GM19467 (cell line): ENCODE data around the gene MYADM.
"Not testable (repeated sequence)": the region's sequence is repeated elsewhere in the genome, so short reads cannot be mapped to it uniquely, and the experiment has no call there.

Experiments used
- ATAC-seq: cut with Tn5 transposase; IDR thresholded peaks from one replicate; pipeline ENCODE4 v1.9.1; 2021; ENCODE audit warnings: mild to moderate bottlenecking, moderate library complexity; ENCODE audit not compliant: unreplicated experiment

MYADM gene

DNA sequence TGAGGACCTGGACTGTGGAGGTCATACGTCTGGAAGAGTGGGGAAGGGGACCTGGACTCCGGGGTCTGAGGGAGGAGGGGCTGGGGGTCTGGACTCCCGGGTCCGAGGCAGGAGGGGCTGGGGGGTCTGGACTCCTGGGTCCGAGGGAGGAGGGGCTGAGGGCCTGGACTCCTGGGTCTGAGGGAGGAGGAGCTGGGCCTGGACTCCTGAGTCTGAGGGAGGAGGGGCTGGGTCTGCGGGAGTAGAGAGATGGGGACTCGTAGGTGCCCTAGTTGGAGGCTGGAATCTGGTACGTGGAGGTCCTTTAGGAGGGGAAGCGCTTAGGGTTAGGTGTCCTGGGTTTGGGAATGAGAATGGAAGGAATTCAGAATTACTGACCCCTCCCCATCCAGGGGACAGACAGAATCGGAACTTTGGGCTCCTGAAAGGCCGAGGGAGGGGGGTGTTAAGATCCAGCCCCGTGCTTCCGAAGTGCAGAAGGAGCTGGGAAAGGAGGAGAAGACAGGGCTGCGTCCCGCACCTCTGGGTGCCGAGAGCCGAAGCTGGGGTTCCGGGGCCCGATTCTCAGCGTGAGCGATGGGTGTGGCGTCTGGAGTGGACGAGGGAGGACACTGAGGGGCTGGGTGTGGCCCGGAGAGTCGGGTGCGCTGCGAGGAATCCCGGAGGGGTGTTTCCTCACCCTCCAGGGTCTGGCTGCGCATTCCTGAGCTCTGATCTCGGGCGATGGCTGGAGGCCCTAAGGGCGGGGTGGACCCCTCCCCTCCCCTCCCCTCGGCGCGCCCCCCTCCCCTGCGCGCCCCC is 608 bp downstream of the MYADM start:
- ATAC-seq = no peak

DNA sequence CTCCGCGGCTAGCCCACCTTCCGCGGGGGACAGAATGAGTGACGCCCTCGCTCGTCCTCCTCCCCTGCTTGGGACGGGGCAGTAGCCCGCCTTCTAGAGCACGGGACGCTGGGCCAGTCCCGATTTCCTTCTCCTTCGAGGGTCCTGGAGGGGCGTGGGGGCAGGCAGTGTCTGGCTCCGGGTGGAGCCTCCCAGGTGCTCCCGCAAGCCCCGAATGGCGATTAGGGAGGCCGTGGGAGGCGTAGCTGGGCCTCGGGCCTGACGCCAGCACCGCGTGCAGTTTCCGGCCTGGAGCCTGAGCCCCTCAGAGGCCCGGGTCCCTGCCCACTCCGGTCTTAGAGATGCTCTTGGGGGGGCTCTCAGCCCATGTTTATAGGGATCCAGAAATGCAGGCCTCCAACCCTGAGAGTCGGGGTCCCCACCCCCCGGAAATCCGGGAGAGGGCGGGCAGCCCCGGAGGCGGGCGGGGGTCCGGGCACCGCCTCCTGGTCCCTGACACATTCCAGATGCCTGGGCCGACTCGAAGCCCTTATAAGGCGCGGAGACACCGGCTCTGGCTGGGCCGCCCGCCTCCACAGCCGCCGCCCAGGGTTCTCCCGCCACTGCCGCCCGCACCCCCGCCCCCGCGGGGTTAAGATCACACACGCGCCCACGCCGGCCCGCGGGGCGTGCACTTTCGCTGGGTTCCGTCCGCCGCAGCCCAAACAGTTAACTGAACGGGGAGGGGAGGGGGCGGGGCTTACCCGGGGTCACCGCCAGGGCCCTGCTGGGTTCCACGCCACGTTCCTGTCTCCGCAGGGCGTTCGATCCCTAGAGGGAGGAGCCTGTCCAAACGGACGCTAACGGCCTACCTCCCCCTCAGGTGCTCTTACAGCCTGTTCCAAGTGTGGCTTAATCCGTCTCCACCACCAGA is 1.5 kb downstream of the MYADM start:
- peak; percentile 40 for ATAC-seq

DNA sequence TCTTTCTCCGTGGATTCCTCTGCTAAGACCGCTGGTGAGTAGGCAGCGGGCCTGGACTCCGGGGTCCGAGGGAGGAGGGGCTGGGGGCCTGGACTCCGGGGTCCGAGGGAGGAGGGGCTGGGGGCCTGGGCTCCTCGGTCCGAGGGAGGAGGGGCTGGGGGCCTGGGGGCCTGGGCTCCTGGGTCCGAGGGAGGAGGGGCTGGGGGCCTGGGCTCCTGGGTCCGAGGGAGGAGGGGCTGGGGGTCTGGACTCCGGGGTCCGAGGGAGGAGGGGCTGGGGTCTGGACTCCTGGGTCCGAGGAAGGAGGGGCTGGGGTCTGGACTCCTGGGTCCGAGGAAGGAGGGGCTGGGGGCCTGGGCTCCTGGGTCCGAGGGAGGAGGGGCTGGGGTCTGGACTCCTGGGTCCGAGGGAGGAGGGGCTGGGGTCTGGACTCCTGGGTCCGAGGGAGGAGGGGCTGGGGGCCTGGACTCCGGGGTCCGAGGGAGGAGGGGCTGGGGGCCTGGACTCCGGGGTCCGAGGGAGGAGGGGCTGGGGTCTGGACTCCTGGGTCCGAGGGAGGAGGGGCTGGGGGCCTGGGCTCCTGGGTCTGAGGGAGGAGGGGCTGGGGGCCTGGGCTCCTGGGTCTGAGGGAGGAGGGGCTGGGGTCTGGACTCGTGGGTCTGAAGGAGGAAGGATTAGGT is 2.3 kb downstream of the MYADM start:
- ATAC-seq = not testable (repeated sequence)

DNA sequence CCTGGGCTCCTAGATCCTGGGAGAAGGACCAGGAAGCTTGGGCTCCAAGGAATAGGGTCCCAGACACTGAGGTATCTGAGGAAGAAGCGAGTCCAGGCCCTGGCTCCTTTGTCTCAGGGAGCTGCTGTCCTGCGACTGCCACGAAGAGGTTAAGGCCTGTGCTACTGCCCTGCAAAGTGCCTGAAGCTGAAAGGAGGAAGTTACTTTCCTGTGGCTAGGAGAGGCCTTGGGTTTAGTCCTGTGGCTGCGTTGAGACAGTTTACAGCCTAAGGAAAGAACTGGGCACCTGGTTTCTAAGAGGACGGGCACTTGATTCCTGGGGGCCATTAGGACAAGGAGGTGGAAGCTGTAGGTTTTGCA is 2.8 kb downstream of the MYADM start:
- no peak for ATAC-seq

DNA sequence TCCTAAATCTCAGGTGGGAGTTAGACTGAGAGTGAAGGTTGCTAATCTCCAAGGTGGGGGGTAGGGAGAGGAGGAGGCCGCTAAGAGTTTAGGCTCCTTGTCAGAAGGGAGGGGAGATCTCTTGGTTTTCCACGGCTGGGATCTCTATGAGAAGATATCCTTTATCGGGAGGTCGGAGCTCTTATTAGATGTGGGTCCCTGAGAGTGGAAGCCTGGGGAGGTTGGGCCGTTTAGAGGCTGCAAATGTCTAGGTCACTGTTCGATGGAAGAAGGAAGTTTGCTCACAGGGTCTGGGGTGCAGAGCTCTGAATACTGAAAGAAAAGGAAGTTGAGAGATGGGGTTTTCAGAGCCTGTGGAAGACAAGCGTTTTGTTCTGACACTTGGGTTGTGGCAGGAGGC is 3.8 kb downstream of the MYADM start:
- no peak for ATAC-seq

DNA sequence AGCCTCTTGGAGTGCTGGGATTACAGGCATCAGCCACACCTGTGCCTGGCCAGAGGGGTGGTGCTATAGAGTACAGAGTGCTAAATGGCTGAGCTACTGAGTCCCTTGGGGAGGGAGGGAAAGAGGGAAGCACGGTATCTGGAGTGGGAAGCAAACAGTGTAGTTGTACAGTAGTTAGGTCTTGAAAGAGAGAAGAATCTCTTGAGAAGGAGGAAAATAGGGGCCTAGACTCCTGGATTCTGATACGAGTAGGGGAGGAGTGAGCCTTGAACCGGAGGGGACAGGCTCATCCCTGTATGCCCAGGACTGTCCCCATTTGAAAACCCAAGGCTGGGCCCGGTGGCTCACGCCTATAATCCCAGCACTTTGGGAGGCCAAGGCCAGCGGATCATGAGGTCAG is 5.1 kb downstream of the MYADM start:
- no peak for ATAC-seq

DNA sequence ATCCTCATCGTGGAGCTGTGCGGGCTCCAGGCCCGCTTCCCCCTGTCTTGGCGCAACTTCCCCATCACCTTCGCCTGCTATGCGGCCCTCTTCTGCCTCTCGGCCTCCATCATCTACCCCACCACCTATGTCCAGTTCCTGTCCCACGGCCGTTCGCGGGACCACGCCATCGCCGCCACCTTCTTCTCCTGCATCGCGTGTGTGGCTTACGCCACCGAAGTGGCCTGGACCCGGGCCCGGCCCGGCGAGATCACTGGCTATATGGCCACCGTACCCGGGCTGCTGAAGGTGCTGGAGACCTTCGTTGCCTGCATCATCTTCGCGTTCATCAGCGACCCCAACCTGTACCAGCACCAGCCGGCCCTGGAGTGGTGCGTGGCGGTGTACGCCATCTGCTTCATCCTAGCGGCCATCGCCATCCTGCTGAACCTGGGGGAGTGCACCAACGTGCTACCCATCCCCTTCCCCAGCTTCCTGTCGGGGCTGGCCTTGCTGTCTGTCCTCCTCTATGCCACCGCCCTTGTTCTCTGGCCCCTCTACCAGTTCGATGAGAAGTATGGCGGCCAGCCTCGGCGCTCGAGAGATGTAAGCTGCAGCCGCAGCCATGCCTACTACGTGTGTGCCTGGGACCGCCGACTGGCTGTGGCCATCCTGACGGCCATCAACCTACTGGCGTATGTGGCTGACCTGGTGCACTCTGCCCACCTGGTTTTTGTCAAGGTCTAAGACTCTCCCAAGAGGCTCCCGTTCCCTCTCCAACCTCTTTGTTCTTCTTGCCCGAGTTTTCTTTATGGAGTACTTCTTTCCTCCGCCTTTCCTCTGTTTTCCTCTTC is 6.3 kb downstream of the MYADM start:
- no peak for ATAC-seq

DNA sequence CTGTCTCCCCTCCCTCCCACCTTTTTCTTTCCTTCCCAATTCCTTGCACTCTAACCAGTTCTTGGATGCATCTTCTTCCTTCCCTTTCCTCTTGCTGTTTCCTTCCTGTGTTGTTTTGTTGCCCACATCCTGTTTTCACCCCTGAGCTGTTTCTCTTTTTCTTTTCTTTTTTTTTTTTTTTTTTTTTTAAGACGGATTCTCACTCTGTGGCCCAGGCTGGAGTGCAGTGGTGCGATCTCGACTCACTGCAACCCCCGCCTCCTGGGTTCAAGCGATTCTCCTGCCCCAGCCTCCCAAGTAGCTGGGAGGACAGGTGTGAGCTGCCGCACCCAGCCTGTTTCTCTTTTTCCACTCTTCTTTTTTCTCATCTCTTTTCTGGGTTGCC is 6.9 kb downstream of the MYADM start:
- ATAC-seq = no peak

DNA sequence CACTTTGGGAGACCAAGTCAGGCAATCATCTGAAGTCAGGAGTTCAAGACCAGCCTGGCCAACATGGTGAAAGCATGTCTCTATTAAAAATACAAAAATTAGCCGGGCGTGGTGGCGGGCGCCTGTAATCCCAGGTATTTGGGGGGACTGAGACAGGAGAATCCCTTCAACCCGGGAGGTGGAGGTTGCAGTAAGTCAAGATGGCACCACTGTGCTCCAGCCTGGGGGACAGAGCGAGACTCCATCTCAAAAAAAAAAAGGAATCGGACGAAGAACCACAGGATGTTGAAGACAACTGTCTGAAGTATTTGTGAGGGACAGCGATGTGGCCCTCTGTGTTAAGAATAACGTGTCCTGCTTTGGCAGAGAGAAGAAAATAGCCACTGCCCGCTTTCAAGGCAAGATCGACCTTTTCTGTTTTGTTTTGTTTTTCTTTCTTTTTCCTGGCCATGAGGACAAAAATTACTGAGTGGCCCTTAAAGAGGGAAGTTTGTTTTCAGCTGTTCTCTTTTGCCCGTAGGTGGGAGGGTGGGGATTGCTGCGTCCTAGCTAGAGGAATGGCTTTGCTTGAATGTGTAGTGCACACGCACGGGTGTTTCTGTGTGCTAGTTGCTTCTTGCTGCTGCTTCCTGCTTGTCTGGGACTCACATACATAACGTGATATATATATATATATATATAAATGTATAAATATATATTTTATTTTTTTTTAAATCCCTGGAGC is 8.1 kb downstream of the MYADM start:
- no peak for ATAC-seq

DNA sequence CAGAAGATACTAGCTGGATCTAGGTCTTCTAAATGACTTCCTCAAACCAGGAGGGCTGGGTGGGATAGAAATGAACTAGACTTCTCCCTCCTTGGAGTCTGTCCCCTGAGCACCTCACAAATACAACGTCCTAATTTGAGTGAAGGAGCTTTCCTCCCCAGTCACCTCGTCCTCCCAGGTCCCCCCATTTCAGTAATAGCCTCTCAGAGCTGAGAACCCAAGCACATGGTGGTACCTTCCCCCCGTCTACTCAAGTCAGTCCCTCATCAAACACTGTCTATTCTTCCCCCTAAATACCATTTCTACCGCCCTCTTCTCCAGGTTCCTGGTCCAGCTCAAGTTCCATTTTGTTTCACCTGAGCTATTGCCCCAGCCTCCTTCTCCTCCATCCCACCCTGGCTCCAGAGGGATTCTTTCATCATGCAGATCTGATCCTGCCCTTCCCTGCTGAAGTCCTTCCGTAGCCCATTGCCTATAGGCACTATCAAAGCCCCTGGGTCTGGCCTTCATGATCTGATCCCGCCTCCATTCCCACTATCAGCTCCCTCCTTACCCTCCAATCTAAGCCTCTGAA is 9.1 kb downstream of the MYADM start:
- no peak for ATAC-seq

DNA sequence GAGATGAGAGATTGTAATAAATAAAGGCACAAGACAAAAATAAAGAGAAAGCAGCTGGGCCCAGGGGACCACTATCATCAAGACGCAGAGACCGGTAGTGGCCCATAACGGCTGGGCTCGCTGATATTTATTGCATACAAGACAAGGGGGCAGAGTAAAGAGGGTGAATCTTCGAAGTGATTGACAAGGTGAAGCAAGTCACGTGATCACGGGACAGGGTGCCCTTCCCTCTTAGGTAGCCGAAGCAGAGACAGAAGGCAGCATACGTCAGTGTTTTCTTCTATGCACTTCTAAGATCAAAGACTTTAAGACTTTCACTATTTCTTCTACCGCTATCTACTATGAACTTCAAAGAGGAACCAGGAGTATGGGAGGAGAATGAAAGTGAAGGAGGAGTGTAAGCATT is 9.7 kb downstream of the MYADM start:
- ATAC-seq = no peak

DNA sequence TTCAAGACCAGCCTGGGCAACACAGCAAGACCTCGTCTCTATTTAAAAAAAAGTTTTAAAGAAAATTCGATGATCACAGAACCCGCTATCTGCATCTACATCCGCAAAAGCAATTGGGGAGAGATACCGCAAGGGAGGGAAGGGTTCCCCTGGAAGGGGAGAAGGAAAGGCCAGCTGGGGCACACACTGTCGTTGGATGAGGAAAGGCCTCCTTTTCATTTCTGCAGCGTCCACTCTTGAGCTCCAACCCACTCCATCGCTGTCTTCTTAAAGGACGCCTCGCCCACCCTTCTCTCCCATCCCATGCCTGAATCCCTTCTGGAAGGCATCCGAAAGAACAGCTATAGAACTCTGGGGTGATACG is 11.1 kb downstream of the MYADM start:
- ATAC-seq = no peak

DNA sequence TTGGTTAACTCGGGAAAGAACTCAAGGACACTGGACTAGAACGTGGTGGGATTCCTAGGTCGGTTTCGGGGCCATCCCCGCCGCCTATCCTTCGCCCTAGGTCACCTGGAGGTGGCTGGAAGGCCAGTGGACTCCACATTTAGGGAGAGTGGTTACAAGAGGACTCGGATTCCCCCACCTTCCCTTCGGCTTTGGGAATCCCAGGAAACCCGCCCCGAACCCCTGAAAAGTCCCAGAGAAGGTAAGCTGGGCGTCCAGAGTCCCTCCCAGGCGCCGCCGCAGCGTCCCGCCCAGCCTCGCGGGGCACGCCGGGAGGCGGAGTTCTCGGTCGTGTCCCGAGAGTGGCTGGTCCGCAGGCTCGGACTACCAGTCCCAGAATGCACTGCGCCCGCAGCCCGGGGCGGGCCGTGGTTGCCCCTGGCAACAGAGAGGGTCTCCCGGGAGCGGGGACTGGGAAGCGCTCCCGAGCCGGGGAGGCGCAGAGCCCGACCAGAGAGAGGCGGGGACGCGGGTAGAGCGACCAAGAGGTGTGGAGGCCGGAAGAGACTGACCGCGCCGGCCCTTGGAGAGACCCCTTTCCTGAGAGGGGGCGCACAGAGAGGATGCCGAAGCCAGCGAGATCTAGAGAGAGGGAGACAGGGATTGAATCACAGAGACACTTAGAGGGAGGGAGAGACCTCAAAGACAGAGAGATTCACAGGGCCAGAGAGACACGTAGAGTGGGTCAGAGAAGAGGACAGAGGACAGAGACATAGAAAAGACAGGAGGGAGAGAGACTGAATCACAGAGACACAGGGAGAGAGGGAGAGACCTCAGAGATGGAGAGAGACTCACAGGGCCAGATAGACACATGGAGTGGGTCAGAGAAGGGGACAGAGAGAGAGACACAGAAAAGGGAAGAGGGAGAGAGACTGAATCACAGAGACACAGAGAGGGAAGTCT is 11.7 kb downstream of the MYADM start:
- ATAC-seq = peak; percentile 86

DNA sequence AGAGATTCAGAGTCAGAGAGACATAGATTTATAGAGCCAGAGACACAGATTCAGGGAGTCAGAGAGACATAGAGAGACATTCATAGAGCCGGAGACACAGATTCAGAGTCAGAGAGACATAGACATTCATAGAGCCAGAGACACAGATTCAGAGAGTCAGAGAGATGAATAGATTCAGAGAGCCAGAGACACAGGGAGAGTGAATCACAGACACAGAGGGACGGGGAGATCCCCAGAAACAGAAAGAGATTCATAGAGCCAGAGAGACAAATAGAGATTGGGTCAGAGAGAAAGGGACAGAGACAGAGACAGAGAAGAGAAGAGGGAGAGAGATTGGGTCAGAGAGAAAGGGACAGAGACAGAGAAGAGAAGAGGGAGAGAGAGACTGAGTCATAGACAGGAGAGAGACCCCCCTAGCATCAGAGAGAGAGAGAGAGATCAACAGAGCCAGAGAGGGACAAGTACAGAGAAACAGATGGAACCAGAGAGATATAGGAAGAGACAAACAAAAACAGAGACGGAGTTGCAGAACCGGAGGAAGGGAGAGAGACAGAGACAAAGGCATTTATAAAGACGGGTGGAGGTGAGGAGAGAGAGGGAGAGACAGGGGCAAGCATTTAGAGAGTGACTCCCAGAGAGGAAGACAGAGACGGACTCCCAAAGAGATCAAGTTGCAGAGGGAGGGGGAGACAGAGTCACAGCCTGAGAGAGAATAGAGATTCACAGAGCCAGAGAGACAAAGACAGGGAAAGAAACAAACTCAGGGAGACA is 13.2 kb downstream of the MYADM start:
- ATAC-seq = no peak

DNA sequence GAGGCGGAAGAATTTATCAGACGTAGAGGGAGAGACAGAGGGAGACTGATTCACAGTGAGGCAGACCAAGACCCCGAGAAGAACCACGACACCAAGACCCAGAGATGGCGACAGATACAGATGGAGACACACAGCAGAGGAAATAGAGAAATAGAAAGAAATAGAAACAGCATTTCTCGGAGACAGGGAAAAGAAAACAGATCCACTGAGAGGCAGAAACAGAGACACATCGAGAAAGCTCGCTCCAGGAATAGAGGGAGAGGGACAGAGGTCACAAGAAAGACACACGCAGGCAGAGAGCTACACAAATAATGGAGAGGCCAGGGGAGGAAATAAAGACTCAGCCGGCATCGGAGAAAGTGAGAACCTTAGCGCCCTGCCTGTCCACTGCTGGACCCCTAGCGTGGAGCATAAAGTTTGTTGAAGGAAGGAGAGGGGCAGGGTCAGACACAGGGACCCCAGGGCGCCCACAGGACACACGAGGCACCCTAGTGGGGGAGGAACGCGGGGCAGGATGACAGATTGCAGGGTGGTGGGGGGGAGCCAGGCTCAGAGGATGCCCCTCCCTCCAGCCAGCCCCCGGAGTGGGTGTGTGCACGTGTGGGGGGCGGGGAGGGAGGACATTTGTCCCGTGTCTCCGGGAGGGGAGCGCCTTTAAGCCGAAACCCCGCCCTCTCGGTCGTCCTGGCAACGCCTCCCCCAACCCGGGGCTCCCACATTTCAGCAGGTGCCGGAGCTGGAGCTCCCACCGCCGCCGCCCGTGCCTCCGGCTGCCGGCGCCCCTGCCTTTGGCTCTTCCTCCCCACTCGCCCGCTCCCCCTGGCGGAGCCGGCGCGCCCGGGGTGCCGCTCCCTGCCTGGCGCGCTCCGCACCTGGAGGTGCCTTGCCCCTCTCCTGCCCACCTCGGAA is 14.1 kb downstream of the MYADM start, which contains the start of gene PRKCG:
PRKCG (plus strand) TSS at position 716 of the 909 bp plus-strand sequence. CDS start 298 bp downstream, outside the sequence.
- ATAC-seq = no peak

DNA sequence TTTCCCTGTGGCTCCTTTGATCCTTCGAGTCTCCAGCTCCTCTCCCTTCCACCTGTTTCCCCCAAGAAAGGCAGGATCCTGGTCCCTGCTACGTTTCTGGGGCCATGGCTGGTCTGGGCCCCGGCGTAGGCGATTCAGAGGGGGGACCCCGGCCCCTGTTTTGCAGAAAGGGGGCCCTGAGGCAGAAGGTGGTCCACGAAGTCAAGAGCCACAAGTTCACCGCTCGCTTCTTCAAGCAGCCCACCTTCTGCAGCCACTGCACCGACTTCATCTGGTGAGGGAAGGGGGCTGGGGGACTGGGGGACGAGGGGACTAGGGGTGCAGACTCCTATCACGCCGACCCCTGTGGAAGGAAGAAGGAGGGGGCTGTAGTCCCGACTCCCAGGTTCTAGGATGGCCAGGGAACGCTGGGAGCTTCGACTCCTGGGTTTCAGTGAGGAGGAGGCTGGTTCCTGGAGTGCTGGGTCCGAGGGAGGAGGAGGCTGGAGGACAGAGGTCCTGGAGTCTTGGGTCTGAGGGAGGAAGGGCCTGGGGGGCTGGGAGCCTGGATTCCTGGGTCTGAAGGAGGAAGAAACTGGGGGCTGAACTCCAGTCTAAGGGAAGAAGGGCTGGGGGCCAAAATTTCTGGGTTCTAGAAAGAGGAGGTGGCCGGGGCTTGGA is 14.8 kb downstream of the MYADM start:
- ATAC-seq = no peak
